ENCODE results near the gene PAEP. TPM values are rescaled to one million over a fixed set of nuclear protein-coding genes. Genes with fewer than 3 reads are reported as not detected.

PAEP gene
- total and polyA plus RNA-seq, 3 donors from 2014 or later = 2.5 TPM; not detected in 2

DNA sequence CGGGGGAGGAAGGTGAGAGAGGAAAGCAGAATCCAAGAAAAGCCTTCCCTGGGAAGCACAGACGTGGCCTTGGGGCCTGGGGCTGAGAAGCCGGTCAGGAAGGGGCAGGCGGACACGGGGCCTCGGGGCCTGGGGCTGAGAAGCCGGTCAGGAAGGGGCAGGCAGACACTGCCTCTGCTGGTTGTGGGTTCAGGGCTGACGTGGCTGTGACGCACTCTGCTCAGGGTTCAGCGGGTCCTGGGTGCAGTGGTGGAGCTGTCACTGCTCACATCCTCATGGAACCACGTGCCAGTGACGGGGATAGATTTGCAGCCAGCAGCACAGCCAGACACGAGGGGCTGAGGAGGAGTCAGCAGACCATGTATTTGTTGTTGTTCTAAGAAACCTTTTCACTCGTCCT is 12.8 kb downstream of the PAEP start:
- Histone ChIP-seq H3K36me3 (ENCODE audit: low read depth, missing control alignments) (no peaks in the 10 kb centered on the region), H3K27me3 (no peaks in the 10 kb centered on the region), H3K9me3 (no peaks in the 10 kb centered on the region), H3K4me1 (no peaks in the 10 kb centered on the region), H3K27ac (no peak overlapping the region), H3K4me3 (no peak overlapping the region)
- TF ChIP-seq, protein P1, sequence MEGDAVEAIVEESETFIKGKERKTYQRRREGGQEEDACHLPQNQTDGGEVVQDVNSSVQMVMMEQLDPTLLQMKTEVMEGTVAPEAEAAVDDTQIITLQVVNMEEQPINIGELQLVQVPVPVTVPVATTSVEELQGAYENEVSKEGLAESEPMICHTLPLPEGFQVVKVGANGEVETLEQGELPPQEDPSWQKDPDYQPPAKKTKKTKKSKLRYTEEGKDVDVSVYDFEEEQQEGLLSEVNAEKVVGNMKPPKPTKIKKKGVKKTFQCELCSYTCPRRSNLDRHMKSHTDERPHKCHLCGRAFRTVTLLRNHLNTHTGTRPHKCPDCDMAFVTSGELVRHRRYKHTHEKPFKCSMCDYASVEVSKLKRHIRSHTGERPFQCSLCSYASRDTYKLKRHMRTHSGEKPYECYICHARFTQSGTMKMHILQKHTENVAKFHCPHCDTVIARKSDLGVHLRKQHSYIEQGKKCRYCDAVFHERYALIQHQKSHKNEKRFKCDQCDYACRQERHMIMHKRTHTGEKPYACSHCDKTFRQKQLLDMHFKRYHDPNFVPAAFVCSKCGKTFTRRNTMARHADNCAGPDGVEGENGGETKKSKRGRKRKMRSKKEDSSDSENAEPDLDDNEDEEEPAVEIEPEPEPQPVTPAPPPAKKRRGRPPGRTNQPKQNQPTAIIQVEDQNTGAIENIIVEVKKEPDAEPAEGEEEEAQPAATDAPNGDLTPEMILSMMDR (IDR thresholded peaks at IDR 0.05) = no peak
- TF ChIP-seq POLR2A (IDR thresholded peaks at IDR 0.05) = no peak
- DNase-seq = no peak
- intact Hi-C loops (cut with DNase I; ENCODE audit: low total_unique reads) = no loop called here
- WGBS, 2 donors = 65 to 71% methylated on average over 14 of the region's 14 CpGs

DNA sequence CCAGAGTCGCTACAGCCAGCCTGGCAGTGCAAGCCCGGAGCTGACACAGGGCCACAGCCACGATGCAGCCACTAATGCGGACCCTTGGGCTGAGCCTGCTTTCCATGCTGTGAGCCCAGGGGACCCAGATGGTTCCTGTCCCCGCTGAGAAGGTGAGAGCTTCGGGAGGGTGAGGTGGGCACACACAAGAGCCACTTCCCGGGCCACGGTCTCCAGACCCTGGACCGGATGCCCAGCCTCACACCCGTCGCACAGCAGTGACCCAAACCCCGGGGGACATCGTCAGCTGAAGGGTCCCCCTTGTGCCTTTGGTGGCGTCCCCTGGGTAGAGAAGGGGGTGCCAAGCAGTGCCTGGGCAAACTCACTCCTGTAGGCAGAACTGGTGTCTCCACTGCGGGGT is 13.4 kb downstream of the PAEP start:
- DNase-seq = no peak
- Histone ChIP-seq H3K27ac (no peak overlapping the region), H3K4me3 (no peak overlapping the region), H3K36me3 (ENCODE audit: low read depth, missing control alignments) (no peaks in the 10 kb centered on the region), H3K9me3 (no peaks in the 10 kb centered on the region), H3K4me1 (no peaks in the 10 kb centered on the region), H3K27me3 (no peaks in the 10 kb centered on the region)
- intact Hi-C loops (cut with DNase I; ENCODE audit: low total_unique reads) = no loop called here
- 94 to 95% methylated on average over 12 to 15 of the region's 15 CpGs for whole genome bisulfite sequencing, 2 donors
- no peak for TF ChIP-seq POLR2A (IDR thresholded peaks at IDR 0.05)
- TF ChIP-seq, protein P1 (IDR thresholded peaks at IDR 0.05) = no peak

DNA sequence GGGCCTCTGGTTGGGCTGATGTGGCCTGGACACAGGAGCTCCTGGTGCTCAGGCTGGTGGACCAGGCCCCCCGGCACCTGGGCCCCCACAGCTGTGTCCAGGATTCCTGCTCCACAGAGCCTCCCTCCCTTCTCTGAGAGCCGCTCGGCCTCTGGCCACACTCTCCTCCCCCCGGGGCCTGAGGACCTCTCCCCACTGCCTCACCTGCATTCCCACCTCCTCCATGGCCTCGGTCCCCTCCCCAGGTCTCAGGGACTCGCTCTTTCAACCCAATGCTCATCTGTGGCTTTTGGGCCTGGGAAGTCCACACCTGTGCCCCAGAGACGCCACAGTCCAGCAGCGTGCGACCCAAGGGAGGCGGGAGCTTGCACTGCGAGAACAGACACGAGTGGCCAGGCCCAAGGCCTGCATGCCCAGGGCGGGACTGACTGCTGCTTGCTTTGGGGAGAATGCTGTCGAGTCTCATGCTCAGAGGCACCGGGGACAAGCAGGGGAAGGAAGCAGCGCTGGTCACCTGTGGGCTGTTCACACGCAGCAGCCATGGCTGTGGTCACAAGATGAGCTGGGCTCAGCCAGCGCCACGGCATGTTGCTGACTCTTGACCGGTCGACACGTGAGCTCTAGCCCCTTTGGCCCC is 14.6 kb downstream of the PAEP start:
- no peak for DNase-seq
- TF ChIP-seq, protein P1 (IDR thresholded peaks at IDR 0.05) = no peak
- no peak for TF ChIP-seq POLR2A (IDR thresholded peaks at IDR 0.05)
- WGBS, 2 donors = 87 to 88% methylated on average over 20 to 22 of the region's 22 CpGs
- no peaks in the 10 kb centered on the region for H3K9me3 ChIP-seq
- intact Hi-C loops (cut with DNase I; ENCODE audit: low total_unique reads) = no loop called here
- H3K27me3 ChIP-seq = no peaks in the 10 kb centered on the region
- no peaks in the 10 kb centered on the region for H3K4me1 ChIP-seq
- no peaks in the 10 kb centered on the region for H3K36me3 ChIP-seq (ENCODE audit: low read depth, missing control alignments)
- H3K27ac ChIP-seq = no peak overlapping the region
- no peak overlapping the region for H3K4me3 ChIP-seq

DNA sequence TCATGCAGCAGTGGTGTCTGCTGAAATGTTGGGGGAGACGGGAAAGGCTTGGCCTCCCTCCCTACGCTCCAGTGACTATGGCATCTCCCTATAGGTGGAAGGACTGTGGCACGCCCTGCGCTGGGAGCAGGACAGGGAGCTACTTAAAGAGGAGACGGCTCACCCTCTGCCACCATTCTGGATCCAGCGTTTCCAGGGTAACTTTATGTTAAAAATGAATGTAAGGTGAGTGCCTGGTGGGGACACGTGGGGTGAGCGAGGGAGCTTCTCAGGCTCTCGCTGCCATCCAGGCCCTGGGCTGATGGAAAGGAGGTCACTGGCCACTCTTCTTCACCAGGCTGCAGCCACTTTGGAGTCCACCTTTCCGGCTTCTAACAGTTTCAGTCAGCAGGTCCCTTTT is 15.7 kb downstream of the PAEP start:
- TF ChIP-seq, protein P1 (IDR thresholded peaks at IDR 0.05) = no peak
- Histone ChIP-seq H3K36me3 (ENCODE audit: low read depth, missing control alignments) (no peaks in the 10 kb centered on the region), H3K4me3 (no peak overlapping the region), H3K27ac (no peak overlapping the region), H3K27me3 (no peaks in the 10 kb centered on the region), H3K4me1 (no peaks in the 10 kb centered on the region), H3K9me3 (no peaks in the 10 kb centered on the region)
- 68 to 88% methylated on average over 6 to 10 of the region's 10 CpGs for WGBS, 2 donors
- intact Hi-C loops (cut with DNase I; ENCODE audit: low total_unique reads) = no loop called here
- DNase-seq = no peak

DNA sequence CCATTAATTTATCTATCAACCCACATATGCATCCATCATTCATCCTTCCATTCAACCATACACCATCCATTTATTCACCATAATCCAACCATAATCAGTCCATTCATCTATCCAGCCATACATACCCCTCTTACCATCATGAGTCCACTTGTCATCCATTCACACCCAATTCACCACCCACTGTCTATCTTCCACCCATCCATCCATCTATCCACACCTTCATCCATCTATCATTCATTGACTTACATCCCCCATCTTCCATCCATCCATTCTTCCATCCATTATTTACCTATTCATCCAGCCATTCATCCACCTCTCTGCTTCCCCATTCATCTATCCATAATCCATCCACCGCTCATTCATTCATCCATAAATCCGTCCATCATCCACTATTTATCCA is 17.8 kb downstream of the PAEP start:
- Histone ChIP-seq H3K4me3 (no peak overlapping the region), H3K9me3 (no peaks in the 10 kb centered on the region), H3K4me1 (no peaks in the 10 kb centered on the region), H3K27me3 (no peaks in the 10 kb centered on the region), H3K36me3 (ENCODE audit: low read depth, missing control alignments) (no peaks in the 10 kb centered on the region), H3K27ac (no peak overlapping the region)
- WGBS, 2 donors = 62% methylated on average over 2 of the region's 2 CpGs
- TF ChIP-seq, protein P1 (IDR thresholded peaks at IDR 0.05) = no peak
- no peak for TF ChIP-seq POLR2A (IDR thresholded peaks at IDR 0.05)
- intact Hi-C loops (cut with DNase I; ENCODE audit: low total_unique reads) = no loop called here
- no peak for DNase-seq
